HepG2 (cell line): Measurements from ENCODE around the gene HOXD1. TPM values are rescaled to one million over a fixed set of nuclear protein-coding genes. Genes with fewer than 3 reads are reported as not detected.

Source experiments
- ATAC-seq: fragments of 200-7000 bp; cut with Tn5 transposase; 3 replicates; pipeline ENCODE4 v1.9.1; 2020; ENCODE audit warnings: mild to moderate bottlenecking, moderate library complexity
- BruUV-seq: library from RNA; stranded (reverse); fragments of 400-500 nt; replicated peaks from 2 replicates; lab custom pipeline; 2021; lab: Mats Ljungman, UMichigan
- CTCF ChIA-PET: fragments of 300-600 bp; formaldehyde crosslinking; extraction: SDS; loops from one replicate; lab custom pipeline; 2021; ENCODE audit warnings: low total read pairs, inconsistent platforms, low intra/inter-chr PET ratio; lab: Yijun Ruan, JAX
- POLR2A ChIA-PET: fragments of 350-600 bp; sonication (Branson Sonifier 250); formaldehyde crosslinking; loops from one replicate; lab custom pipeline; 2020; ENCODE audit warnings: antibody characterized with exemption, inconsistent platforms; lab: Yijun Ruan, JAX
- DNase-seq: peaks from one replicate; pipeline ENCODE4 v3.0.0-alpha.2; 2015; ENCODE audit warnings: low spot score
- FAIRE-seq: peaks from 3 replicates; lab custom pipeline; 2011; peaks lifted over from hg19 to GRCh38; lab: Jason Lieb, UNC
- H2AFZ ChIP-seq: one replicate; pipeline ENCODE4 v1.6.1; 2011; ENCODE audit warnings: low read length, inconsistent platforms
- H3K27ac ChIP-seq: fragments of 300-600 bp; 3 replicates; pipeline ENCODE4 v1.8.0; 2011; ENCODE audit warnings: mixed run types, mild to moderate bottlenecking, mixed read lengths, low read length, inconsistent platforms; ENCODE audit not compliant: insufficient read depth; ENCODE audit errors: extremely low read length
- H3K27me3 ChIP-seq, 2 experiments: fragments of 200-600 bp in 1 of 2; 2 replicates in 1 of 2; 3 replicates in 1 of 2; pipeline versions ENCODE4 v1.6.0 to v1.8.0; 2011; ENCODE audit warnings: low read length in 2 of 2, mild to moderate bottlenecking in 2 of 2, moderate library complexity in 2 of 2, inconsistent platforms in 1 of 2; ENCODE audit not compliant: insufficient read depth in 2 of 2, control insufficient read depth in 1 of 2
- H3K36me3 ChIP-seq, 2 experiments: fragments of 200-600 bp in 1 of 2; replicated peaks in 1 of 2; 2 replicates in 1 of 2; 3 replicates in 1 of 2; pipeline versions ENCODE4 v1.5.1 to v1.8.0; 2011; ENCODE audit warnings: low read length in 2 of 2, inconsistent platforms in 1 of 2; ENCODE audit not compliant: insufficient read depth in 2 of 2, control insufficient read depth in 1 of 2
- H3K4me1 ChIP-seq: 2 replicates; pipeline ENCODE4 v1.5.1; 2012; ENCODE audit warnings: low read length, inconsistent platforms; ENCODE audit not compliant: insufficient read depth
- H3K4me2 ChIP-seq: 2 replicates; pipeline ENCODE4 v1.6.0; 2011; ENCODE audit warnings: low read depth, low read length, inconsistent platforms
- H3K4me3 ChIP-seq, 3 experiments: fragments of 200-600 bp in 1 of 3; sonication (generic), shearing (Covaris generic) in 1 of 3; replicated peaks in 1 of 3; 2 replicates each; pipeline ENCODE4 v1.5.1; 2011 to 2016; ENCODE audit warnings: low read length in 3 of 3, inconsistent platforms in 2 of 3, low read depth in 2 of 3, mild to moderate bottlenecking in 2 of 3, control low read depth in 1 of 3, mixed read lengths in 1 of 3; ENCODE audit not compliant: insufficient read depth in 1 of 3
- H3K79me2 ChIP-seq: one replicate; pipeline ENCODE4 v1.6.1; 2011; ENCODE audit warnings: low read length, inconsistent platforms; ENCODE audit not compliant: insufficient read depth
- H3K9ac ChIP-seq: 2 replicates; pipeline ENCODE4 v1.6.0; 2011; ENCODE audit warnings: mild to moderate bottlenecking, low read depth, low read length, inconsistent platforms; ENCODE audit not compliant: insufficient read depth
- H3K9me3 ChIP-seq: 2 replicates; pipeline ENCODE4 v1.5.1; 2012; ENCODE audit warnings: mild to moderate bottlenecking, low read length
- H4K20me1 ChIP-seq: 2 replicates; pipeline ENCODE4 v1.6.0; 2011; ENCODE audit warnings: inconsistent platforms, mild to moderate bottlenecking, low read length, moderate library complexity; ENCODE audit not compliant: insufficient read depth
- DR1 ChIP-seq: sonication (generic); formaldehyde crosslinking; IDR thresholded peaks from 2 replicates; pipeline ENCODE4 v1.8.0; 2021; ENCODE audit warnings: mild to moderate bottlenecking, missing genetic modification reagents, inconsistent platforms
- GTF2F1 ChIP-seq: fragments of 150-350 bp; IDR thresholded peaks from 2 replicates; pipeline ENCODE4 v1.6.1; 2014; ENCODE audit warnings: low read length
- HOMEZ ChIP-seq: IDR thresholded peaks from 2 replicates; pipeline ENCODE4 v1.6.1; 2016; ENCODE audit warnings: low read depth
- MAX ChIP-seq: IDR thresholded peaks from 2 replicates; pipeline ENCODE4 v1.6.1; 2012; ENCODE audit warnings: inconsistent platforms
- PLSCR1 ChIP-seq: sonication (generic); formaldehyde crosslinking; IDR thresholded peaks from 2 replicates; pipeline ENCODE4 v1.5.0; 2020; ENCODE audit warnings: missing genetic modification reagents, mild to moderate bottlenecking, borderline replicate concordance
- RBM22 ChIP-seq: fragments of 200-400 bp; formaldehyde crosslinking; optimal IDR thresholded peaks from 2 replicates; pipeline ENCODE3; 2017; ENCODE audit warnings: mild to moderate bottlenecking, low read length, moderate library complexity
- RELA ChIP-seq: sonication (generic); formaldehyde crosslinking; IDR thresholded peaks from 2 replicates; pipeline ENCODE4 v1.4.0; 2020; ENCODE audit warnings: missing genetic modification reagents
- RFXANK ChIP-seq: IDR thresholded peaks from 2 replicates; pipeline ENCODE4 v1.6.1; 2016
- SOX5 ChIP-seq: IDR thresholded peaks from 2 replicates; pipeline ENCODE4 v1.6.1; 2016; ENCODE audit warnings: borderline replicate concordance
- TARDBP ChIP-seq: sonication (generic); formaldehyde crosslinking; IDR thresholded peaks from 2 replicates; pipeline ENCODE4 v1.8.0; 2022; ENCODE audit warnings: mild to moderate bottlenecking, missing genetic modification reagents
- ZBTB49 ChIP-seq: sonication (generic); formaldehyde crosslinking; IDR thresholded peaks from 2 replicates; pipeline ENCODE4 v1.4.0; 2020; ENCODE audit warnings: missing genetic modification reagents, borderline replicate concordance
- ZNF34 ChIP-seq: sonication (generic); formaldehyde crosslinking; IDR thresholded peaks from 2 replicates; pipeline ENCODE4 v1.4.0; 2020; ENCODE audit warnings: mild to moderate bottlenecking, missing genetic modification reagents, borderline replicate concordance
- ZNF569 ChIP-seq: sonication (generic); formaldehyde crosslinking; IDR thresholded peaks from 2 replicates; pipeline ENCODE4 v1.5.0; 2020; ENCODE audit warnings: mild to moderate bottlenecking, missing genetic modification reagents, moderate library complexity, borderline replicate concordance
- ZNF841 ChIP-seq: sonication (generic); formaldehyde crosslinking; IDR thresholded peaks from 2 replicates; pipeline ENCODE4 v1.8.1; 2023; ENCODE audit warnings: missing genetic modification reagents, borderline replicate concordance
- ZNF883 ChIP-seq: sonication (generic); formaldehyde crosslinking; IDR thresholded peaks from 2 replicates; pipeline ENCODE4 v1.5.1; 2020; ENCODE audit warnings: mild to moderate bottlenecking, missing genetic modification reagents; ENCODE audit errors: not compliant biosample characterization
- ZNF891 ChIP-seq: sonication (generic); formaldehyde crosslinking; IDR thresholded peaks from 2 replicates; pipeline ENCODE4 v1.5.0; 2020; ENCODE audit warnings: mild to moderate bottlenecking, missing genetic modification reagents
- ZSCAN25 ChIP-seq: sonication (generic); formaldehyde crosslinking; IDR thresholded peaks from 2 replicates; pipeline ENCODE4 v1.8.0; 2022; ENCODE audit warnings: mild to moderate bottlenecking, missing genetic modification reagents
- WGBS: methylation state at CpG from one replicate; pipeline ENCODE4 v1.1.6; 2017; ENCODE audit warnings: low lambda C conversion rate; 5-methylcytosine and 5-hydroxymethylcytosine counted together
- in situ Hi-C: cut with HindIII; loops from 2 replicates; pipeline ENCODE4 v1.10.0; 2017; ENCODE audit warnings: low pct_unique_long_range_greater_than_20kb; ENCODE audit not compliant: extremely low pct_ligation_motif_present
- intact Hi-C: fragments of 100-400 bp; cut with micrococcal nuclease; formaldehyde crosslinking; loops from one replicate; pipeline ENCODE4 v1.10.0; 2022; ENCODE audit not compliant: unreplicated experiment
- polyA plus RNA-seq, 8 experiments: library from polyadenylated mRNA; depleted of rRNA in 3 of 8; stranded (reverse) in 7 of 8; unstranded in 1 of 8; fragments of >200 nt; fragmentation: Illumina TruSeq in 4 of 8; extraction: Trizol in 4 of 8; gene quantifications; 2 replicates each; pipeline versions ENCODE4 v1.2.1 to v1.2.3, GENCODE V29; 2011 to 2016; ENCODE audit warnings: low read depth in 4 of 8, missing spikeins in 1 of 8, mixed read lengths in 1 of 8; ENCODE audit not compliant: insufficient read depth in 1 of 8
- total RNA-seq, 5 experiments: library from RNA; depleted of rRNA; stranded (reverse); fragments of >200 nt; fragmentation: Illumina TruSeq; extraction: Trizol; gene quantifications; 2 replicates each; pipeline ENCODE4 v1.2.3, GENCODE V29; 2016; ENCODE audit warnings: low read depth in 1 of 5

The HOXD1 gene
- total and polyA plus RNA-seq, 2 of the 13 experiments (the other 11 are each of a cell fraction or from before 2014, with no cell fraction given), result 10.0 to 22.3 TPM

- intact Hi-C loops, result no loop called here
- ATAC-seq (no peak), DNase-seq (no peak), FAIRE-seq (no peak)
- H3K79me2 ChIP-seq, result peaks cover 39% of the 10 kb centered on the region
- H3K27ac ChIP-seq, result no peak overlapping the region
- no peak overlapping the region for H3K4me3 ChIP-seq
- H3K27me3 ChIP-seq, result no peaks in the 10 kb centered on the region; a peak in 1 of 5 replicates
- H3K36me3 ChIP-seq, result peaks cover 2 to 32% of the 10 kb centered on the region in 2 experiments
- CTCF ChIA-PET, result no interaction called here
- no peaks in the 10 kb centered on the region for H3K9me3 ChIP-seq
- no peak overlapping the region for H3K9ac ChIP-seq
- no peak for TF ChIP-seq ZBTB49 (CRISPR knock-in tag)
- no peak for TF ChIP-seq ZNF891 (CRISPR knock-in tag)
- no peak for TF ChIP-seq DR1
- TF ChIP-seq MAX, result no peak
- no peak for TF ChIP-seq TARDBP (CRISPR knock-in tag)
- TF ChIP-seq ZNF841, result no peak
- no peak for TF ChIP-seq GTF2F1
- TF ChIP-seq ZNF883 (CRISPR knock-in tag), result no peak
- no peak for TF ChIP-seq RELA
- no peak for TF ChIP-seq ZSCAN25 (CRISPR knock-in tag)
- TF ChIP-seq RFXANK (CRISPR knock-in tag), result no peak
- TF ChIP-seq SOX5 (CRISPR knock-in tag), result no peak
- TF ChIP-seq ZNF34 (CRISPR knock-in tag), result no peak
- TF ChIP-seq HOMEZ (CRISPR knock-in tag), result no peak
- no peak for TF ChIP-seq PLSCR1 (CRISPR knock-in tag)
- no peak for TF ChIP-seq ZNF569 (CRISPR knock-in tag)
- TF ChIP-seq RBM22, result no peak
- TF ChIP-seq, all 625 proteins: peak for 0
- Histone ChIP-seq H4K20me1 (peaks cover 4% of the 10 kb centered on the region; the same call in 1 of the 2 replicates), H3K4me1 (peaks cover 43% of the 10 kb centered on the region), H2AFZ (no peak overlapping the region), H3K4me2 (no peak overlapping the region)
- no TSS peak for BruUV-seq
- POLR2A ChIA-PET, result no interaction called here
- in situ Hi-C loops, result no loop called here
- WGBS, result 81% methylated on average over 3 of the region's 3 CpGs
These were observed 6.9 kb upstream of the HOXD1 start for GRCh38 chr2:176181551-176181950.
